GM10248 (cell line): ENCODE results near the gene SSH3.
A peak's percentile ranks its signal among the peaks of the same experiment; 100 is the strongest.

ENCODE experiments used
- CTCF ChIA-PET: fragments of 300-600 bp; sonication (Branson Sonifier 250); formaldehyde crosslinking; extraction: SDS; loops from one replicate; lab custom pipeline; 2021; ENCODE audit warnings: antibody characterized with exemption; lab: Yijun Ruan, JAX
- POLR2A ChIA-PET: fragments of 350-650 bp; sonication (Branson Sonifier 250); formaldehyde crosslinking; extraction: SDS; loops from one replicate; lab custom pipeline; 2020; ENCODE audit warnings: antibody characterized with exemption; lab: Yijun Ruan, JAX
- DNase-seq: peaks from one replicate; pipeline ENCODE4 v3.0.0; 2012; ENCODE audit errors: extremely low spot score
- TF ChIP-seq, protein P1 (sequence below): IDR thresholded peaks from 2 replicates; pipeline ENCODE4 v1.5.1; 2012; ENCODE audit warnings: mild to moderate bottlenecking, low read depth; ENCODE audit errors: extremely low read depth, missing control alignments, control extremely low read depth

The SSH3 gene

DNA sequence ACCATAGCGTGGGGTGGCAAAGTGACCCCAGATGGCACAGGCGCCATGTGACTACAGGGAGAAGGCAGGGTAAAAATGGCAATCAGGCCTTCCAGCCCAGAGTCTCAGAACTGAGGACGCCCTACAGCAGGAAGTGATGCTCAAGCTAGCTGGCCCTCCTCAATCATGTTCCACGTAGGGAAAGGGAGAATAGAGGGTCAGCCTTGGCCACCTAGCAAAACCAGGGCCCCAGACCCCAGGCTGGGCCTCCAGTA lies 15.2 kb upstream of the SSH3 start:
- ChIA-PET POLR2A (interaction anchor here (1.0 to 2.3 kb wide), 4 partner anchors 11 to 209 kb away, joined by 3 to 12 read pairs (median 4); no protein-coding TSS in a partner anchor), CTCF (interaction anchor here (0.8 to 3.9 kb wide), 14 partner anchors 9 to 94 kb away, joined by 3 to 23 read pairs (median 6); no protein-coding TSS in a partner anchor)
- DNase-seq = no peak
- TF ChIP-seq, protein P1, sequence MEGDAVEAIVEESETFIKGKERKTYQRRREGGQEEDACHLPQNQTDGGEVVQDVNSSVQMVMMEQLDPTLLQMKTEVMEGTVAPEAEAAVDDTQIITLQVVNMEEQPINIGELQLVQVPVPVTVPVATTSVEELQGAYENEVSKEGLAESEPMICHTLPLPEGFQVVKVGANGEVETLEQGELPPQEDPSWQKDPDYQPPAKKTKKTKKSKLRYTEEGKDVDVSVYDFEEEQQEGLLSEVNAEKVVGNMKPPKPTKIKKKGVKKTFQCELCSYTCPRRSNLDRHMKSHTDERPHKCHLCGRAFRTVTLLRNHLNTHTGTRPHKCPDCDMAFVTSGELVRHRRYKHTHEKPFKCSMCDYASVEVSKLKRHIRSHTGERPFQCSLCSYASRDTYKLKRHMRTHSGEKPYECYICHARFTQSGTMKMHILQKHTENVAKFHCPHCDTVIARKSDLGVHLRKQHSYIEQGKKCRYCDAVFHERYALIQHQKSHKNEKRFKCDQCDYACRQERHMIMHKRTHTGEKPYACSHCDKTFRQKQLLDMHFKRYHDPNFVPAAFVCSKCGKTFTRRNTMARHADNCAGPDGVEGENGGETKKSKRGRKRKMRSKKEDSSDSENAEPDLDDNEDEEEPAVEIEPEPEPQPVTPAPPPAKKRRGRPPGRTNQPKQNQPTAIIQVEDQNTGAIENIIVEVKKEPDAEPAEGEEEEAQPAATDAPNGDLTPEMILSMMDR = no peak

DNA sequence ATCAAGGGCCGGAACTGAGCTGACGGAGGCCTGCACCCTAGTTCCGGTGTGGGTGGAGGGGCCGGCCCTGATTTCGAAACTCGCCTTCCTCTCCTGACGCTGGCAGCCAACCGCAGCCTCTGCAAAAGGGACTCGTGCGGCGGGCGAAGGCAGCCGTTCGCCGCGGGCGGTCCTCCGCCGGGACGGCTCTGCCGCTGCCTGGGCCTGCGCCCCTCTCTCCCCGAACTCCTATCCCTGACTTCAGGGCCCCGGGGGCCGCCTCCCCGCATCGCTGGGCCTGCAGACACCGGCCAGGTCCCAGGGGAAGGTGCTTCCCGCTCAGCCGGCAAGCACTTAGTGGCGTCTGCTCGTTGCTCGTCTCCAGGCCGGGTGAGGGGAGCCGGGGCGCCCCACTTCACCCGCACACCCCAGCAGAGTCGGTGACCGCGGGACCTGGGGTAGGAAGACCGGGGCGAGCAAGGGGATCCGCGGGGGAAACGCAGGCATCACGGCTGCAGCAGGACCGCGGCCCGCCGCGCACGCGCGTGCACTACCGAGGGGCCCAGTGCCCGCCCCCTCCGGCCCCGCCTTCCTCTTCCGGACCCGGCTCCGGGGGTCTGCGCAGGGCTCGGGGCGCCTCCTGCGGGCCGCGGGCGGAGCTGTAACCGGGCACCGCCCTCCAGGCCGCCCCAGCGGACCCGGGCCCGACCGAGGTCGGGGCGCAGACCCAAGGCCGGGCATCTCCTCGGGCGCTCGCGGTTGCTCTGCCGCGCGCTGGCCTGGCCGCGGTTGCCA lies 14.7 kb upstream of the SSH3 start:
- TF ChIP-seq, protein P1 = peak; percentile 47
- ChIA-PET POLR2A (interaction anchor here (1.0 to 2.3 kb wide), 5 partner anchors 11 to 208 kb away, joined by 3 to 12 read pairs (median 4); no protein-coding TSS in a partner anchor), CTCF (interaction anchor here (0.8 to 3.9 kb wide), 14 partner anchors 8 to 94 kb away, joined by 3 to 23 read pairs (median 6); no protein-coding TSS in a partner anchor)
- DNase-seq = peak; percentile 91

DNA sequence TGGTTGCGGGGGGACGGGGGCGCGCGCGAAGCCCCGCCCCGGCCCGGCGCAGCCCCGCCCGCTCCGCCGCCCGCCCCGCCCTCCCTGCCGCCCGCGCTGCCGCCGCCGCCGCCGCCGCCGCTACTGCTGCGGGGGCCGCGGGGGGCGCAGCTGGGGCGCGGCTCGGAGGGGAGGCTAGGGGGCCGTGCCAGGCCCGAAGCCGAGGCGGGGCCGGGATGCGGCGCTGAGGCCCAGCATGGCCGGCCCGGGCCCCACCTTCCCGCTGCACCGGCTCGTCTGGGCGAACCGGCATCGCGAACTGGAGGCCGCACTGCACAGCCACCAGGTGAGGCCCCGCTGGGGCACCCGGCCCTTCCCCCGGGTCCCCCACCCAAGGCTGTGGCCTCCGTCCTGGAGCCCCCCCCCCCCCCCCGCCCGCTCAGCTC lies 14.1 kb upstream of the SSH3 start, which contains the start of gene ANKRD13D:
Gene ANKRD13D, plus strand, starts transcription at position 78 of the 425 bp plus-strand sequence. Its CDS starts 158 bp downstream, at position 236.
- ChIA-PET POLR2A (interaction anchor here (0.6 to 2.3 kb wide), 4 partner anchors 12 to 49 kb away, joined by 4 to 12 read pairs (median 6); partner anchors contain the start of gene GRK2), CTCF (interaction anchor here (1.0 to 3.9 kb wide), 12 partner anchors 10 to 93 kb away, joined by 3 to 23 read pairs (median 7); no protein-coding TSS in a partner anchor)
- TF ChIP-seq, protein P1 = peak; percentile 21
- DNase-seq = peak; percentile 90

DNA sequence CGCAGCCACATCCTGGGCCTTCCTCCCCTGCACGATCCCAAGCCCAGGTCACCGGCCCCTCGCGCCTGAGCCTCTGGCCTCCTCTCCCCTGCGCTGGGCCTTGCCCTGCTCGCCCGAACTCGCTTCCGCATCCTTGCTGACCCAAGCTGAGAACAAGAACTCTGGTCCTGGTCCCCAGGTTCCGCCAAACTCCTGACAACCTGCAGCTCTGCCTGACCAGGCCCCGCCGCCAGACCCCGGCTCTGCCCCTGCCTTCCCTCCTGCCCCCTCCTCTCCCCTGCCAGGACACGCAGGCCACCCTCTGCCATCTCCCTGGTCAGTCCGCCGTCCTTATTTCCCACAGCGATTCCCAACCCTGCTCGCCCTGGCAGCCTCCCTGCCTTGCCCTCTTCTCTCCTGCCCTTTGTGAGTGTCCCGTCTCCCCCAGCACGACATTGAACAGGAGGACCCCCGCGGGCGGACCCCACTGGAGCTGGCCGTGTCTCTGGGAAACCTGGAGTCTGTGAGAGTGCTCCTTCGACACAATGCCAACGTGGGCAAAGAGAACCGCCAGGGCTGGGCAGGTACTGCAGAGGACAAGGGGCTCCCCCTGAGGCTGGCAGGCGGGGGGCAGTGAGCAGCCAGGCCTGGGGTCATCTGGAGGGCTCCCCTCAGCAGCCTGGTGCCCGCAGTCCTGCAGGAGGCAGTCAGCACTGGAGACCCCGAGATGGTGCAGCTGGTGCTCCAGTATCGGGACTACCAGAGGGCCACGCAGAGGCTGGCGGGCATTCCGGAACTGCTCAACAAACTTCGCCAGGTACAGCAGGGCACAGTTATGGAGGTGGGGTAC lies 13.5 kb upstream of the SSH3 start:
- no peak for DNase-seq
- ChIA-PET CTCF (interaction anchor here (0.9 to 3.9 kb wide), 10 partner anchors 9 to 182 kb away, joined by 3 to 23 read pairs (median 8); no protein-coding TSS in a partner anchor), POLR2A (interaction anchor here (0.6 to 2.3 kb wide), 3 partner anchors 12 to 50 kb away, joined by 4 to 12 read pairs (median 7); partner anchors contain the start of gene GRK2)
- TF ChIP-seq, protein P1 = no peak

DNA sequence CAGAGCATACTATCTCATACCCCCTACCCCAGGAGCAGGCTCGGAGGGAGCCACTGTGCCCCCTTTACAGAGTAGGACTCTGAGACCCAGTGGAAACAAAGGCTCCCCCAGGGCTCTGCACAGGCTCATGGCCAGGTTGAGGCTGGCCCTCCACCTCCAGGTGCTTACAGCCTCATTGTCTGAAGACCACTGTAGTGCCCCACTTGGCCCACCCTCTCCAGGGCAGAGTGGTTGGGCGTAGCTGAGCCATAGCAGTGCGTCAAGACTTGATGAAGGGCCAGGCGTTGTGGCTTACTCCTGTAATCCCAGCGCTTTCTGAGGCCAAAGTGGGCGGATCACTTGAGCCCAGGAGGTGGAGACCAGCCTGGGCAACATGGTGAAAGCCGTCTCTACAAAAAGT lies 12.5 kb upstream of the SSH3 start:
- no peak for DNase-seq
- CTCF ChIA-PET = interaction anchor here (0.9 to 2.3 kb wide), 4 partner anchors 13 to 91 kb away, joined by 3 to 10 read pairs (median 4); no protein-coding TSS in a partner anchor
- POLR2A ChIA-PET = no interaction called here
- TF ChIP-seq, protein P1 = no peak
